Mesodermal cell (in vitro differentiated cells): ENCODE data around the gene OPCML.

Experiments used
- H3K27ac ChIP-seq: 2 replicates; pipeline ENCODE4 v1.7.0; 2013; ENCODE audit warnings: mild to moderate bottlenecking, low read depth, low read length, moderate library complexity; ENCODE audit not compliant: severe bottlenecking
- H3K36me3 ChIP-seq: 2 replicates; pipeline ENCODE4 v1.7.1; 2013; ENCODE audit warnings: mild to moderate bottlenecking, low read length, moderate library complexity; ENCODE audit not compliant: control insufficient read depth, insufficient read depth
- H3K4me1 ChIP-seq: one replicate; pipeline ENCODE4 v1.7.1; 2013; ENCODE audit warnings: mild to moderate bottlenecking, low read length; ENCODE audit not compliant: insufficient read depth, control insufficient read depth, poor library complexity, severe bottlenecking
- H3K4me3 ChIP-seq: 2 replicates; pipeline ENCODE4 v1.7.0; 2013; ENCODE audit warnings: low read length, control low read depth, mild to moderate bottlenecking; ENCODE audit not compliant: insufficient read depth, poor library complexity, severe bottlenecking; ENCODE audit errors: extremely low read depth
- H3K9me3 ChIP-seq: 2 replicates; pipeline ENCODE4 v1.7.1; 2013; ENCODE audit warnings: mild to moderate bottlenecking, low read length, moderate library complexity; ENCODE audit not compliant: control insufficient read depth
- WGBS, 2 experiments: methylation state at CpG; one replicate each; pipeline ENCODE4 v1.1.5; 2013; ENCODE audit warnings: missing lambda C conversion rate in 2 of 2; ENCODE audit not compliant: insufficient coverage in 2 of 2; 5-methylcytosine and 5-hydroxymethylcytosine counted together

Gene OPCML

GRCh38 chr11:133146697-133147306 lies 385.5 kb downstream of the OPCML start:
- H3K36me3 ChIP-seq: no peaks in the 10 kb centered on the region
- no peak overlapping the region for H3K27ac ChIP-seq
- H3K4me3 ChIP-seq: no peak overlapping the region
- H3K9me3 ChIP-seq: no peaks in the 10 kb centered on the region
- 82 to 92% methylated on average over 2 to 4 of the region's 7 CpGs for WGBS, 2 experiments
- no peaks in the 10 kb centered on the region for H3K4me1 ChIP-seq

- no peak overlapping the region for H3K27ac ChIP-seq
- H3K9me3 ChIP-seq: no peaks in the 10 kb centered on the region
- peaks cover 15% of the 10 kb centered on the region for H3K4me1 ChIP-seq
- H3K4me3 ChIP-seq: no peak overlapping the region
- WGBS, 2 experiments: 90 to 100% methylated on average over 1 to 3 of the region's 5 CpGs
- H3K36me3 ChIP-seq: no peaks in the 10 kb centered on the region
Measured at GRCh38 chr11:133137939-133138338, 394.4 kb downstream of the OPCML start.

GRCh38 chr11:133137270-133137669 lies 395.0 kb downstream of the OPCML start:
- Histone ChIP-seq H3K27ac (no peak overlapping the region), H3K4me1 (peaks cover 15% of the 10 kb centered on the region), H3K9me3 (no peaks in the 10 kb centered on the region), H3K36me3 (no peaks in the 10 kb centered on the region), H3K4me3 (no peak overlapping the region)
- WGBS, 2 experiments: 83 to 100% methylated on average over 1 of the region's 2 CpGs

- Histone ChIP-seq H3K9me3 (no peaks in the 10 kb centered on the region), H3K27ac (no peak overlapping the region), H3K36me3 (no peaks in the 10 kb centered on the region), H3K4me1 (peaks cover 15% of the 10 kb centered on the region), H3K4me3 (no peak overlapping the region)
- 72 to 77% methylated on average over 3 to 4 of the region's 4 CpGs for WGBS, 2 experiments
Measured at GRCh38 chr11:133136376-133136775, 395.9 kb downstream of the OPCML start.

- H3K4me1 ChIP-seq: peaks cover 15% of the 10 kb centered on the region
- H3K4me3 ChIP-seq: no peak overlapping the region
- H3K27ac ChIP-seq: no peak overlapping the region
- H3K36me3 ChIP-seq: no peaks in the 10 kb centered on the region
- 20 to 22% methylated on average over 7 to 8 of the region's 11 CpGs for WGBS, 2 experiments
- H3K9me3 ChIP-seq: no peaks in the 10 kb centered on the region
Measured at GRCh38 chr11:133134314-133135173, 397.8 kb downstream of the OPCML start.

GRCh38 chr11:133133606-133134005 lies 398.7 kb downstream of the OPCML start:
- WGBS, 2 experiments: 79 to 94% methylated on average over 2 to 3 of the region's 4 CpGs
- Histone ChIP-seq H3K9me3 (no peaks in the 10 kb centered on the region), H3K36me3 (no peaks in the 10 kb centered on the region), H3K4me3 (no peak overlapping the region), H3K27ac (no peak overlapping the region), H3K4me1 (peaks cover 15% of the 10 kb centered on the region)

- WGBS, 2 experiments: 89 to 94% methylated on average over 3 of the region's 3 CpGs
- no peaks in the 10 kb centered on the region for H3K36me3 ChIP-seq
- H3K4me3 ChIP-seq: no peak overlapping the region
- H3K27ac ChIP-seq: no peak overlapping the region
- peaks cover 15% of the 10 kb centered on the region for H3K4me1 ChIP-seq
- no peaks in the 10 kb centered on the region for H3K9me3 ChIP-seq
Measured at GRCh38 chr11:133133050-133133449, 399.3 kb downstream of the OPCML start.

GRCh38 chr11:133127741-133128140 lies 404.6 kb downstream of the OPCML start:
- 92 to 100% methylated on average over 6 of the region's 7 CpGs for WGBS, 2 experiments
- no peaks in the 10 kb centered on the region for H3K9me3 ChIP-seq
- no peak overlapping the region for H3K27ac ChIP-seq
- H3K4me1 ChIP-seq: no peaks in the 10 kb centered on the region
- H3K36me3 ChIP-seq: no peaks in the 10 kb centered on the region
- H3K4me3 ChIP-seq: no peak overlapping the region

- H3K4me1 ChIP-seq: no peaks in the 10 kb centered on the region
- no peaks in the 10 kb centered on the region for H3K9me3 ChIP-seq
- no peak overlapping the region for H3K4me3 ChIP-seq
- WGBS, 2 experiments: 100% methylated on average over 2 of the region's 4 CpGs; no CpG with 5 or more reads in 1 of the 2 experiments
- no peaks in the 10 kb centered on the region for H3K36me3 ChIP-seq
- H3K27ac ChIP-seq: no peak overlapping the region
Measured at GRCh38 chr11:133123796-133124195, 408.5 kb downstream of the OPCML start.

- Histone ChIP-seq H3K4me3 (no peak overlapping the region), H3K27ac (no peak overlapping the region)
- 84 to 88% methylated on average over 3 to 4 of the region's 7 CpGs for WGBS, 2 experiments
Measured at GRCh38 chr11:133123366-133123765, 408.9 kb downstream of the OPCML start.

GRCh38 chr11:133122256-133122655 lies 410.0 kb downstream of the OPCML start:
- Histone ChIP-seq H3K27ac (no peak overlapping the region), H3K9me3 (no peaks in the 10 kb centered on the region), H3K36me3 (no peaks in the 10 kb centered on the region), H3K4me3 (no peak overlapping the region), H3K4me1 (no peaks in the 10 kb centered on the region)
- 81 to 83% methylated on average over 1 to 2 of the region's 3 CpGs for WGBS, 2 experiments

More at GRCh38 chr11:133123366-133123765, 408.9 kb downstream of the OPCML start:
- Histone ChIP-seq H3K9me3 (no peaks in the 10 kb centered on the region), H3K4me1 (no peaks in the 10 kb centered on the region), H3K36me3 (no peaks in the 10 kb centered on the region)
